NCI-H187 treated with DMSO at 0.1 percent for 48 hours (cell line): ENCODE measurements around the gene DLGAP4.

Source experiments
- DNase-seq: peaks from one replicate; lab custom pipeline; 2025; lab: John Stamatoyannopoulos, UW

DLGAP4 gene

DNA sequence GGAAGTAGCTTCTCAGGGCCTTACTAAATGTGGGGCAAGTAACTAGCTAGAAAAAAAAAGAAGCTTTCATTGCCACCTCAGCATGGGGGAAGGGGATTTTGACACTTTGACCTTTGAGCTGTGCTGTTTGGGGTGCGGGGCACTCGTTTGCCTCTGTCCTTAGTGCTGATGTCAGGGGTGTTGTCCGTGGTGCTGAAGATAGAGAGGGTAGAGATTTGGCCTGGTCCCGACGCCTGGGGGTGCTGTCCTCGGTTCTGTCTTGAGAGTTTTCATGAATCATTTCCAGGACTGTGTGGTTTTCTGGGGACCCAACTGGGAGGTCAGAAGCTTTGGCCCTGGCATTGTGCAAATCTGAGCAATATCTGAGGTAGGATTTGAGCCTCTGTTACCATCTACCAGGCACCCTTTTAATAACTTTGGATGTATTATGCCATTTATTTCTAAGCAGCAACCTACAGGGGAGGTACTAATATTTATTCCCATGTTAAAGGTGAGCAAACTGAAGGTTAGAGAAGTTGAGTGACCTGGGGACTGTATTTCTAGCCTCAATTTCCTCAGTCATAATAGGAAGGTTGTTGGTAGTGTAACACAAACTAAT is 78.0 kb downstream of the DLGAP4 start:
- DNase-seq = no peak

DNA sequence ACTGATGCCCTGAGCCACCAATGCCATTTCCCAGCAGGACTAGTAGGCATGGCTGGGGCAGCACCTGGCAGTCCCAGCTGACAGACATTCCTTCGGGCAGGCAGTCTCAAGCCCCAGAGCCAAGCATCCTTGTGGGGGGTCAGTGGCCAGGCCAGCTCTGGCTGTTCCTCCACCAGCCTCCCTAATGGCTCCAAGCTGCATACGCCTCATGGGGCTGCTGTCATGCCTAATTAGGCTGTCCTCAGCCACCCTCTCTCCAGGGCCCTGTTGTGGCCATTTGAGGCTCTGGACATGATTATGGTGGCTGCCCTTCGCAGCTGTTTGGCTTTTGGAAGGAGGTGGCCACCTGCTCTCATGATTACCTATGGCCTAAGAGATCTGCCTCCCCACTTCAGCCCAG is 79.4 kb downstream of the DLGAP4 start:
- no peak for DNase-seq

DNA sequence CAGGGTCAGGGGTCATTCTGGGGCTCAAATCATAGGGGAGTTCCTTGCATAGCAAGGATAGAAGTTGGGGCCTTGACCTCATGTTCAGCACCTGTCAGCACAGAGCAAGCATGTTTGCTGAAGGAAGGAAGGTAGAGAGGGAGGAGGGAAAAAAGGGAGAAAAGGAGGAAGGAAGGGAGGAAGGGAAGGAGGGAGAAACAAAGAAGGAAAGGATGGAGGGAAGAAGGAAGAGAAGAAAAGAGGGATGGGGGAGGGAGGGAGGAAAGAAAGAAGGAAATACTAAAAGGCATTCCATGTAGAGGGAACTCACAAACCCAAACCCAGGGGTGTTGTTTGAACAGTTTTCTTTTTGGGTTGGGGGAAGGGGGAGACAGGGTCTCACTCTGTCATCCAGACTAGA is 80.1 kb downstream of the DLGAP4 start:
- DNase-seq = no peak

DNA sequence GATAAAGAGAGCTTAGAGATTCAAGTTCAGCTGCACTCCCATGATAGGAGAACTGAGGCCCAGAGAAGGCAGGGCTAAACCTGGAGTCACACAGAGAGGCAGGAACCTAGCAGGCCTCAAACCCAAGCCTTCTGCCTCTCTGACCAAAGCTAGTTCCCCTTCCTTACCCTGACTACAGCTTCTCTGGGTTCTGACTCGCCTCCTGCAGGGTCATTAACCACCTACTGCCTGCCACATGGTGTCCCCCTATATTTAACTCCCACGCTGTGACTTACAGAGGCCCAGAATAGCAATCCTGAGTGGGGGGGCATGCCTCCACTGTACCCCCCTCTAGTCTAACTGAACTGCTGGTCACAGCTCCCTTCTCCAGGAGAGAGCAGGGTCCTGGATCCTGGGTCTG is 84.1 kb downstream of the DLGAP4 start:
- no peak for DNase-seq

DNA sequence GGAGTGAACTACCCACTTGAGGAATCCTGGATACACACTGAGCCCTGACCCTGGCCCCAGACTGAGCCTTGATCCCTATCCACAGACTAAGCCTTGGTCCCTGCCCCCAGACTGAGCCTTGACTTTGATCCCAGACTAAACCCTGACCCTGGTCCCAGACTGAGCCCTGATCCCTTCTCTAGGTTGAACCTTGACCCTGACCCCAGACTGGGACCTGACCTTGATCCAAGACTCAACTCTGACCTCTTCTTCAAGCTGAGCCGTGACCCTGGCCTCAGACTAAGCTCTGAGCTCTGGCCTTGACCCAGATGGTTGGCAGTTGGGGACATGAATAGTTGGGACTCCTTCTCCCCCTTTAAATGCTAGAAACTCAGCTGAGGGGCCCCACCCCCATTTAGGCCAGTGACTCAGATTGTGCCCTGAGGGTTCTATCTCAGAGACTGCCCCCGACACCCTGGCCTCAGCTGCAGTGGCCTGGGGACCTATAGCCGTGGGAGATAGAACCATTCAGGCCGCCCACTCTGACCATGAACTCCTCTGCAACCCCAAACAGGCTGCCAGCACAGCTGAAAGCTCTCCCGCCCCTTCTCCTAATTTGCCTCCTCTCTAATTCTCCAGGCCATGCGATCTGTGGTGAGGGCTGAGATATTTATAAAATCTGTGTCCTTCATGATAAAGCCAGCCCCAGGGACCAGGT is 84.7 kb downstream of the DLGAP4 start:
- DNase-seq = no peak

DNA sequence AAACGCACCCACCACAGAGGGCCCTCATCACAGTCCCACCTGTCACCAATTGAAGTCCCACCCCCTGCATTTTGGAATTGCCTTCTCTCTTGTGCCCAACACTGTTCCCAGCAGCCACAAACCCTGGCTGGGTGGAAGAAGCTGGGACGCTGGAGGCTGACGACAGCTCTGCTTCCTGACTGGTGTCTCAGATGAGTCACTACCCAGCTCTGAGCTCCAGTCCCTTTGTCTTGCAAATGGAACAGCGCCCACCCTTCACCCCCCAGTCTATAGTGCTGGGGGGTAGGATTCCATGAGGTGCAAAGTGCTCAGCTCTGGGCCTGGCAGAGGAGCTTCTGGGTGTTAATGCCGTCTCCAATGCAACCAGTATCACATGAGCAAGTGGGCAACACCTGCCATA is 85.3 kb downstream of the DLGAP4 start:
- DNase-seq = no peak

DNA sequence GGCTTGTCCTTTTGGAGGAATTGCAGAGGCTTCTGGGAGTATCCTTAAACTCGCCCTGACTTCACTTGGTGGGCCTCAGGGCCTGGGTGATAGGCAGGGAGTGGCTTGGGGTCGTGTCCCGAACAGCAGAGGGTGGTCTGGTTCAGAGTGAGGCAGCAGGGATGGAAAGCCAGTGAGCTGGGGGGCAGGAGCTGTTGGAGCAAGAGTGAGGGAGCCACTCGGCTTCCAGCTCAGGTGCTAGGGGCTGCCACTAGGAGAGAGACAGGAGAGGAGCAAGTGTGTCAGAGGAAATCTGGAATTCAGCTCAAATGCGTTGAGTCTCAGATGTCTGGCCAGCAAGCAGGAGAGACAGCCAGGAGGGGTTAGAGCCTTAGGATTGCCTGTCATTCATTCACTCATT is 85.8 kb downstream of the DLGAP4 start:
- no peak for DNase-seq

DNA sequence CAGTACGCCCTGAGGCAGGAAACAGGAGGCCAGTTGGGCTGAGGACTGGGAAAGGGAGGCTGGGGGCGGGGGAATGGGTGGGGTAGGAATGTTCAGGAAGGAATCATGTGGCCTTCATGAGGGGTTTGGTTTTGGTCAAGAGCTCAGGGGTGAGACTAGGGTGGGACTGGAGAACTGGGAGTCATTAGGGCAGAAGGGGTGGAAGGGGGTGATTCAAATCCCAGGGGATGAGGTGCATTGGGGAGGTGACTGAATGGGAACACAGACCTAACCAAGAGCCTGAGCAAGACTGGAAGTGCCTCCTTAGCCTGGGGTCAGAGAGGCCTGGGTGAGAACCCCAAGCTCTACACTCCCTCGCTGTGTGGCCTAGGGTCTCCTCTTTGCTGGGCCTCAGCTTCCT is 86.8 kb downstream of the DLGAP4 start:
- no peak for DNase-seq

DNA sequence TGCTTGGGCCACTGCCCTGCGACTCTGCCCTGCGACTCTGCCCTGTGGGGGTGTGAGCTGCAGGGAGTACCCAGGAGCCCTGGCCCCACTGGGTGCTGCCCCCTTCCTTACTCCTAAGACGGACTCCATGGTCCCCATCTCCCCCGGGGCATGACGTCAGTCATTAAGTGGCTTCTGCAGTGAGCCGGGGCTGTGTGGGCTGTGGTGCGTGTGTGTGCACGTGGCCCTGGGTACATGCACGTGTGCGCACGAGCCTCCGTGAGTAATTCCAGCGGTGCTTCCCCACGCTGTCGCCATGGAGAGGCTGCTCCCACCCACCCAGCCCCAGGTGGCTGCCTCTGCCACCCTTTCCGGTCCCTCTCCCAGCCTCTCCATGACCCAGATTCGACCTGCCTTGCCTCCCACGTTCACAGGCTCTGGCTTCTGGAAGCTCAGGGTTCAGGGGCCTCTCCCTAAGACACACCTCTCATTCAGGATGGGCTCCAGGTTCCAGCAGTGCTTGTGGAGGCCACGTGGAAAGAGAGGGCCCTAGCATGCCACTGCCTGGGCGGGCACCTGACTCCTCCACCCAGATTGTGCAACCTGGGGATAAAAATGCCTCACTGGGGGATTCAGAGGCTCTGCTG is 88.3 kb downstream of the DLGAP4 start:
- no peak for DNase-seq

DNA sequence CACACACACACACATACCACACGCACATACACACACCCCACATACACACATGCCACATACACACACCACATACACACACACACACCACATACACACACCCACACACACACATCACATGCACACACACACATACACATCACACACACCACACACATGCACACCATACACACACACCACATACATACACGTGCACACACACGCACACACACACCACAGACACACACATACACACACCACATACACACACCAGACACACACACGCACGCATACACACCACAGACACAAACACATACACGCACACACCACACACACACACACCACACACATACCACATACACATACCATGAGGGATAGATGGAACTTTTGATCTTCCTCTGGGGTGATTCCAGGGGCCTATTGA is 90.2 kb downstream of the DLGAP4 start:
- no peak for DNase-seq

DNA sequence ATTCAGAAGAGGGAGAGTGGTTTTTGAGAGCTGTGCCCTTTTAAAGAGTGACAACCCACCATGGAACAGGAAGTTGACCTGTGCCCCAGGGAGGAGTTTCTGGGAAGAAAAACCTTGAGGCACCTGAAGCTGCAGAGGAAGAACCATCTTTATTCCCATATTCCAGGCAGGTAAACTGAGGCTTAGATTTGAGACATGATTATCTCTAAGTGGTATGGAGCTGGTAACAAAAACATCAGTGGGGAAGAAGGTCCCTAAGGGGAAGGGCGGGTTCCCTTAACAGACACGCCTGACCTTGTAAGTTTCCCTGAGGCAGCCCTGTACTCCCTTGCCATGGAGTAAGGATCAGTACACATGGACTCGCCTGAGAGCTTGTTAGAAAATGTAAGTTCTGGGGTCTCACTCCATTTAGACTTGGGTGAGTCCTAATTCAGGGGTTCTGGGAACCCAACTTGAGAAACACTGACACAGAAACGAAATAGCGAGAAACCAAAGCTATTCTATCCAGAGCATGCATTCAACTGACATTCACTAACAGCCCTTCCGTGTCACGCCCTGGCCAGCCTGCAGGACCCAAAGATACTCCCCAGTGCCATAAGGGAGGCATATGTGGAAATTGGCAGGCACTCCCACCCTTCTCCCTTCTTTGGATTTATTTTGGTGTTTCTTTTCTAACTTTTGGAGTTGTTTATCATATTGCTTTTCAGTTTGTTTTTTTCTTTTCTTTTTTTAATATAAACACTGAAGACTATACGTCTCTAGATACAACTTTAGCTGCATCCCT is 90.9 kb downstream of the DLGAP4 start:
- no peak for DNase-seq

DNA sequence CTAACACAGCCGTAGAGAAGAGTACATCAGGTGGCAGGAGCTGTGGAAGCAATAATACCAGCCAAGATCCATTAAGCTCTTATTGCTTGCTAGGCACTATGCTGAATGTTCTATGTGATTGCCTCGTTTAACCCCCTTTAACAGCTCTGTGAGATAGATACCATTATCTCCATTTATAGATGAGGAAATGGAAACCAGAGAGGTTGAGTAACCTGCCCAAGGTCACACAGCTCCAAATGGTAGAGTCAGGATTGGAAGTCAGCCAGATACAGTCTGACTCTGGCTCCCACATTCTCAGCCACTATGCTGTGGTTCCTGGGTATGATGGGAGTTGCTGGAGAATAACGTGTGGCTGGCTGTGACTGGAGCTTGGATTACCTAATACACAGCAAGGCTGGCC is 92.4 kb downstream of the DLGAP4 start:
- DNase-seq = no peak

DNA sequence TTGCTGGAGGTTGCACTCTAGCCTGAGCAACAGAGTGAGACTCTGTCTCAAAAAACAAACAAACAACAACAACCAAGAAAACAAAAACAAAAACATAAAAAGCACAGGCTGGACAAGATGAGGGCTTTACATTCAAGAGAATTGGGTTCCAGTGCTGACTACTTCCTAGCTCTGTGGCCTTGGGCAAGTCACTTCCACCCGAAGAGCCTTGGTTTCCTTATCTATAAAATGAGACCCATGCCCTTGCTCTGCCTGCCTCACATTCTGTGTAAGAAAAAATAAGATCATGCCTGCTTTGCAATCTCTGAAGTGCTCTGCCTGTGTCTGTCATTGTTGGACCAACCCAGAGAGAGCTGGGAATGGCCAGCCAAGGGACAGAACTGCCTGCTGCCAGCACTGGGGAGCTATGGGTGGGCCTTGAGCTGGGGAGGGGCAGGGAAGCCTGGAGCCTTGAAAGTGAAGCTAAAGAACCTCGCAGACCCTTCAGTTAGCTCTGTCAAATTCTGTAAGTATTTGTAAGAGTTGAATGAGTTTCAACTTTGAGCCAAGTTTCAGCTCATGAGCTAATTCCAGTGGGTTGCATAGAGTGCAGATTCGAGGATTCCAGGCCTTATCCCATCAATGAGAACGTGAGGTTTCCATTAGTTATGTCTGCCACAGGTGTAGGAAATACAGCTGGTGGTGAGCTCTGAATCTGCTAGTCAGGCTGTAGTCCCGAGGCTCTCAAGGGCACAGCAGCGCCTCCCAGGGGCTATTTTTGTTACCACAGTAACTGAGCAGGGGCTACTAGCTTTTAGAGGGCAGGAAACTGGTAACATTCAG is 93.2 kb downstream of the DLGAP4 start:
- DNase-seq = no peak

DNA sequence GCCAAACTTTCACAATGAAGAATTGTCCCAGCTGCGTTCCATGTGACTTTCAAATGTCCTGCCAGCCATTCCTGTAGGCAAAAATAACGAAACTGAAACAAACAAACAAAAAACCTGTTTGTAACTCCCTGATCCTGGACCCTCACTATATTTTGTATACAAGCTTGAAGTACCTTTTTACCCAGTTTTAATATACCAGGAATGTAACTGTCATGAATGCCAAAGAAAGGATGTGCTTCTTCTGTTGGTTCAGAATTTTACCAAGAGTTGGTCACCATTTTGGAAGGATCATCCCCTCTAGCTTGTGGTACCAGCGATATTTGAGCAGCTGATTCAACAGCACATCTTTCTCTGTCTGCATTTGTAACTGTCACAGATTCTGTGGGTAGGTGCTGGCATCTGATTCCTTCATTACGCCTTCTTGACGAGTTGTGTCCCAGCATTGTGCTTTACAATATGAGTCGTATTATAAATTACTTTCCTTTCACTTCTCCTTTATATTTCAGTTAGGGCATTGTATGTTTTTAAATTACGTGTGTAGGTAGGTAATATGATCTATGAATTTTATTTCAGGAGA is 93.9 kb downstream of the DLGAP4 start:
- DNase-seq = no peak

DNA sequence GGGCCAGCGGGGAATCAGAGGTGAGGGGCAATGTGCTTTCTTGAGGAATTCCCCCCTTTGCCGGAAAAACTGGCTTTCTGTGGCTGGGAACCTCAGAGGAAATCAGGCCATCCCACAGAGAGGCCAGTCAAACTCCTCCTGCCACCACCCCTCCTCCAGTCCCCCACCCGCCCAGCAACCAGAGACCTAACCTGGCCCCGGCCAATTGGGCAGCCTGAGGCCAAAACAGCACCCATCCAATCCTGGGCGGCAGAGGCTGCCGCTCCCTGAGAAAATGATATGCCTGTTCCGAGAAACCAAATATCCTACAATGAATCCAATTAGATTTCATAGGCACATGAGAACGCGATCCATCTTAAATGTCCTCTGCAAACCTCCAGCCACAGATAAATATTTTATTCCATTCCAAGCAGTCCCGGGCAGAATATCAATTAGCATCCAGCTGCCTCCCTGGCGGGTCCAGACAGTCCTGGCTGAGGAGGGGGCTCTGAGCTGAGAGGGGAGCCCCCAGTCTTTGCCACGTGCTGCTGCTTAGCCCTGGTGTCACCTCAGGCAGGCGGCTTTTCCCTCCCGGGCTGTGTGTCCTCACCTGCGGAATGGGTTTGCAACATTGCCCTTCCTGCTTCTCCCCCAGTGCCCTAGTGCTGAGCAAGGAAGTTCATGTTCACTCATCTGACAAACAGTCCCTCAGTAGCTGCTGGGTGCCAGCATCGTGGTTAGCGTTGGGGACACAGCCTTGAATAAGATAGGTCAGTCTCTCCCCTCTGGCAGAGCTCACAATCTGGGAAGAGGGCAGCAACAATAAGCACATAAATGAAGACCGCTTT is 95.0 kb downstream of the DLGAP4 start:
- DNase-seq = no peak

DNA sequence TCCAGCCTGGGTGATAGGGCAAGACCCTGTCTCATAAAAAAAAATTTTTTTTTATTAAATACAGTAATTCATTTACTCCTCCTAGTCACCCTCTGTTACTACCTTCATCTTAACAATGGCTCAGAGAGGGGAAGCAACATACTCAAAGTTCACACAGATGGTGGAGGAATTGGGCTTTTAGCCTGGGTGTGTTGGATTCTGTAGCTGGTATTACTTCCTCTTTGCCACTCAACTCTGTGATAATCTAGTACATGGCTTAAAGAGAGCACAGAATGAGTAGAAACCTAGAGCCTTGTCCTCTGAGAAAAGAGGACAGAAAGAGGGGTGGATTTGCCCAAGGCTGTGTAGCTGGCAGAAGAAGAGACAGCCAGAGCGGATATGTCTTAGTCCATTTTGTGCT is 96.6 kb downstream of the DLGAP4 start:
- no peak for DNase-seq

DNA sequence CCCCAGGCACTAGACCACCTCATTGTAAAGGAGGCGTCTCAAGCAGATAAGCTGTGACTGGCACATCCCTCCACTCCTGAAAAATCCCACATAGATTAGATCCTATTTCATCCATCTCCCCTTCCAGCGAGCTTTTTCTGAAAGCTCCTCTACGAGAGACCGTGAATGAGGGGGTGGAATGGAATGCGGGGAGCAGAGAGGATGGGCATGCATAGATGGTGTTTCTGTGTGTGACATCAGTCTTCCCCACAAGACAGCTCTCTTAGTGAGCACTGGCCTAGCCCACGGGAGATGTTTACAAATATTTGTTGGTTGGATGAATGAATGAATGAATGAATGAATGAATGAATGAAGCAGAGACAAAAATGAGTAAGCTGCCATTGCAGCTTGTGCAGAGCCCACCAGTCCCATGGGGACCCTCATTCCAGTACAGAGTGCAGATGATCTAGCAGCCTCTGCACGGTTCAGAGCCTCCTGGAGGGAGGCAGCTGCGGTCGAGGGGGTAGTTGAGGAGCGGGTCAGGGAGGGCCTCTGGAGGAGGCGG is 98.4 kb downstream of the DLGAP4 start:
- no peak for DNase-seq

DNA sequence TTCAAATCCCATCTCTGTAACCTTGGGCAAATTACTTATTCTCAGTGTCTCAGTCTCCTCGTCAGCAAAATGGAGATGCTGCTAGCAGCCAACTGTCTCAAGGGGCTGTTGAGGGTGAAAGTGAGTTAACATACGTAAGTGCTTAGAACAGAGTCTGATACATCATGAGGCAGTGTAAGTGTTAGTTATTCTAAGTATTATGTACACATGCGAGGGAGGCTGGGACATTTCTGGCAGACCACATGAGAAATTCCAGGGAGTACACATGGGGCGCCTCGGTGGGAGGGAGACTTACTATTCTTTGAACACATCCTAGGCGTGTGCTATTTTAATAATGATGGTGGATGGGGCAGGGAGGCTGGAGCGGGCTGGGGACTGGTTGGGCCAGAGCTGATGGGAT is 99.1 kb downstream of the DLGAP4 start:
- no peak for DNase-seq

DNA sequence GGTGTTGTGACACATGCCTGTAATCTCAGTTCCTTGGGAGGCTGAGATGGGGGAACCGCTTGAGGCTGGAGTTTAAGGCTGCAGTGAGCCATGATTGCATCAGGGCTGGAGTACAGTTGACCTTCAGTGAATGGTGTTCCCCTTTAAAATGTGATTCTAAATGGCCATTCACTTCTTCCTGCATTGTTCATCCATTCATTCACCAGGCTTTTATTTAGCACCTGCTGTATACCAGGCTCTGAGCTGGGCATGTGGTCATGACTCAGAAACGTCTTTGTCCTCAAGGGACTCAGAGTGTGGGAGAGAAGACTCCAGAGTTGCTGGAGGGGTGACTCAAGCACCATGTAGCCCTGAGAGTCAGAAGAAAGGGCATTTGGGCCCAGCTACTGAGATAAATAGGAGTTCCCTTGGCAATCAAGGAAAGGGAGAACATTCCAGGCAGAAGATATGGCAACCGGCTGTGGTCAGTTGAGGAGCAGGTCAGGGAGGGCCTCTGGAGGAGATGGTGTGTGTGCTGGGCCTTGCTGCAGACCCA is 101.1 kb downstream of the DLGAP4 start:
- DNase-seq = no peak

DNA sequence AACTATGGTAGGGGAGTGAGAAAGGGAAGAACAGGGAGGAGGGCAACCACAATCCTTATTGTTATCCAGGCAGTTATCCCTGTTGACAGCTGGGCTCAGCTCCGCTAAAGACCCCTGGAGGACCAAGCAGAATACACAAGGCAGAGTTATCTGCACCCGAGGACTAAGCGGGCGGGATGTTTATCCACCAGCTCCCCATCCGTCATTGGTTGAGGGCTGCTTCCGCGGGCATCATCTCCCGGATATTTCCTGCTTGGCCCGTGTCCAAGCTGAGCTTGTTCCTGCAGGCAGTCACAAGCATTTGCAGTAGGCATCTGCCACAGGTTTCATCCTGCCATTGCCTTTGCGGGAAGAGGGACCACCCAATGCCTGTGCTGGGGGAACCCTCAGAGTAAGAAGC is 102.1 kb downstream of the DLGAP4 start:
- no peak for DNase-seq
